Nephron progenitor cell (in vitro differentiated cells): ENCODE data around the gene RUNX2.

Experiments used
- DNase-seq: peaks from one replicate; pipeline ENCODE4 v3.0.0; 2021
- H3K27ac Mint-ChIP-seq: 2 replicates; pipeline ENCODE4 v1.8.0; 2021; ENCODE audit warnings: mild to moderate bottlenecking, moderate library complexity, mixed read lengths
- H3K27me3 Mint-ChIP-seq: 2 replicates; pipeline ENCODE4 v1.8.0; 2021; ENCODE audit warnings: mild to moderate bottlenecking, low read depth, mixed read lengths; ENCODE audit not compliant: poor library complexity
- H3K36me3 Mint-ChIP-seq: 2 replicates; pipeline ENCODE4 v1.8.0; 2021; ENCODE audit warnings: low read depth, mixed read lengths
- H3K4me1 Mint-ChIP-seq: 2 replicates; pipeline ENCODE4 v1.8.0; 2021; ENCODE audit warnings: mixed read lengths
- H3K4me3 Mint-ChIP-seq: 2 replicates; pipeline ENCODE4 v1.8.0; 2021; ENCODE audit warnings: mild to moderate bottlenecking, moderate library complexity, mixed read lengths
- H3K9me3 Mint-ChIP-seq: 2 replicates; pipeline ENCODE4 v1.8.0; 2021; ENCODE audit warnings: mild to moderate bottlenecking, moderate library complexity, mixed read lengths
- TF ChIP-seq, protein P1 (sequence below): fragments of 200-600 bp; sonication (generic); IDR thresholded peaks from 2 replicates; pipeline ENCODE4 v1.5.0; 2021; ENCODE audit warnings: antibody characterized with exemption

RUNX2 gene

GRCh38 chr6:45416700-45417099 lies 88.6 kb downstream of the RUNX2 start:
- Mint-ChIP-seq H3K9me3 (no peaks in the 10 kb centered on the region), H3K27me3 (peaks cover 66% of the 10 kb centered on the region), H3K4me1 (peaks cover 50% of the 10 kb centered on the region), H3K36me3 (no peaks in the 10 kb centered on the region), H3K4me3 (no peak overlapping the region), H3K27ac (no peak overlapping the region)
- TF ChIP-seq, protein P1, sequence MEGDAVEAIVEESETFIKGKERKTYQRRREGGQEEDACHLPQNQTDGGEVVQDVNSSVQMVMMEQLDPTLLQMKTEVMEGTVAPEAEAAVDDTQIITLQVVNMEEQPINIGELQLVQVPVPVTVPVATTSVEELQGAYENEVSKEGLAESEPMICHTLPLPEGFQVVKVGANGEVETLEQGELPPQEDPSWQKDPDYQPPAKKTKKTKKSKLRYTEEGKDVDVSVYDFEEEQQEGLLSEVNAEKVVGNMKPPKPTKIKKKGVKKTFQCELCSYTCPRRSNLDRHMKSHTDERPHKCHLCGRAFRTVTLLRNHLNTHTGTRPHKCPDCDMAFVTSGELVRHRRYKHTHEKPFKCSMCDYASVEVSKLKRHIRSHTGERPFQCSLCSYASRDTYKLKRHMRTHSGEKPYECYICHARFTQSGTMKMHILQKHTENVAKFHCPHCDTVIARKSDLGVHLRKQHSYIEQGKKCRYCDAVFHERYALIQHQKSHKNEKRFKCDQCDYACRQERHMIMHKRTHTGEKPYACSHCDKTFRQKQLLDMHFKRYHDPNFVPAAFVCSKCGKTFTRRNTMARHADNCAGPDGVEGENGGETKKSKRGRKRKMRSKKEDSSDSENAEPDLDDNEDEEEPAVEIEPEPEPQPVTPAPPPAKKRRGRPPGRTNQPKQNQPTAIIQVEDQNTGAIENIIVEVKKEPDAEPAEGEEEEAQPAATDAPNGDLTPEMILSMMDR: no peak
- no peak for DNase-seq

GRCh38 chr6:45417436-45417835 lies 89.3 kb downstream of the RUNX2 start:
- Mint-ChIP-seq H3K27ac (no peak overlapping the region), H3K9me3 (no peaks in the 10 kb centered on the region), H3K36me3 (no peaks in the 10 kb centered on the region), H3K4me1 (peaks cover 50% of the 10 kb centered on the region), H3K27me3 (peaks cover 67% of the 10 kb centered on the region), H3K4me3 (no peak overlapping the region)
- TF ChIP-seq, protein P1: no peak
- DNase-seq: no peak

DNA sequence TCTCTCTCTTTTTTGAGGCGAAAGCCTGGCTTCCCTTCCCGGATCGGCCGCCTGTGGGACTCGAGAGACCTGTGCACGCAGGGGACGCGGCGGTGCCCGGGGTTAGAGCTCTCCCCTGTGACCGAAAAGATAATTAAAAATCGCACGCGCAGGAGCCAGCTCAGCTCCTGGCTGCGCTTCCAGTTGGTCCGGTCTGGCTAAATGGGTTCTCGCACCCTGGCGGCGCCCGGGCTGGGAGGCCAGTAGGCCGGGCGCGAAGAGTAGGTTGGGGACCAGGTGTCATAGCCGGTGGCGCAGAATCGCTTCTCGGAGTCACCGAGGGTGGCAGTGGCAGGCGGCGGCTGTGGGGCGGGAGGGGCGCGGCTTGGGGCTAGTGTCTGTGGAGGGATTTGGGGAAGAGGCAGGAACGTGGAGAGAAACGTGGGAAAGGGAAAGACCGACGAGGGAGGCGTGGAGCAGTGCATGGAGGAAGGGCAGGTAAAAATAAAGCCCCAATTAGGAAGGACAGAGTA lies 91.5 kb downstream of the RUNX2 start:
- H3K9me3 Mint-ChIP-seq: no peaks in the 10 kb centered on the region
- H3K27ac Mint-ChIP-seq: no peak overlapping the region
- peaks cover 58% of the 10 kb centered on the region for H3K4me1 Mint-ChIP-seq
- H3K27me3 Mint-ChIP-seq: peaks cover 84% of the 10 kb centered on the region
- TF ChIP-seq, protein P1: no peak
- H3K4me3 Mint-ChIP-seq: peak overlapping the region; percentile 95
- no peaks in the 10 kb centered on the region for H3K36me3 Mint-ChIP-seq
- DNase-seq: peak; percentile 63

GRCh38 chr6:45420083-45420908 lies 92.2 kb downstream of the RUNX2 start:
- H3K27me3 Mint-ChIP-seq: peaks cover 85% of the 10 kb centered on the region
- peak; percentile 17 for DNase-seq
- peak overlapping the region; percentile 95 for H3K4me3 Mint-ChIP-seq
- H3K27ac Mint-ChIP-seq: no peak overlapping the region
- H3K36me3 Mint-ChIP-seq: no peaks in the 10 kb centered on the region
- peaks cover 54% of the 10 kb centered on the region for H3K4me1 Mint-ChIP-seq
- TF ChIP-seq, protein P1: no peak
- H3K9me3 Mint-ChIP-seq: no peaks in the 10 kb centered on the region

- H3K9me3 Mint-ChIP-seq: no peaks in the 10 kb centered on the region
- H3K36me3 Mint-ChIP-seq: no peaks in the 10 kb centered on the region
- H3K27ac Mint-ChIP-seq: peak overlapping the region; percentile 82
- peaks cover 46% of the 10 kb centered on the region for H3K4me1 Mint-ChIP-seq
- DNase-seq: no peak
- H3K27me3 Mint-ChIP-seq: peaks cover 88% of the 10 kb centered on the region
- H3K4me3 Mint-ChIP-seq: peak overlapping the region; percentile 95
- TF ChIP-seq, protein P1: no peak
These were observed 93.0 kb downstream of the RUNX2 start for GRCh38 chr6:45420909-45421708.
